Neural progenitor cell (in vitro differentiated cells): Measurements from ENCODE around the gene ITPR3.

Experiments
- EZH2phosphoT487 ChIP-seq: fragments of 200-600 bp; sonication (generic); IDR thresholded peaks from 2 replicates; pipeline ENCODE4 v1.6.1; 2017; ENCODE audit warnings: antibody characterized with exemption
- TF ChIP-seq, protein P1 (sequence below): fragments of 200-600 bp; sonication (generic); IDR thresholded peaks from 2 replicates; pipeline ENCODE4 v1.5.1; 2017; ENCODE audit warnings: antibody characterized with exemption, mild to moderate bottlenecking

DNA sequence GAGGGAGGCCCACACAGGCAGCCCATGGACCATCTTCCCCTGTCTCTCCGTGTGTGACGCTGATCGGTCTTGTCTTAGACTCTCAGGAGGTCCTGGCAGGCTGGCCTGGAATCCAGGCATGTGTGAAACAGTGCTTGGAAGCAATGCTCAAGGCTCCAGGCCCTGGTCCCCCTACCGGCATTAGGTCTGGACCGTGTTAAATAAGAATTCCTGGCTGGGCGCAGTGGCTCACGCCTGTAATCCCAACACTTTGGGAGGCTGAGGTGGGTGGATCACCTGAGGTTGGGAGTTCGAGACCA is 112.5 kb downstream of the ITPR3 start:
- TF ChIP-seq, protein P1, sequence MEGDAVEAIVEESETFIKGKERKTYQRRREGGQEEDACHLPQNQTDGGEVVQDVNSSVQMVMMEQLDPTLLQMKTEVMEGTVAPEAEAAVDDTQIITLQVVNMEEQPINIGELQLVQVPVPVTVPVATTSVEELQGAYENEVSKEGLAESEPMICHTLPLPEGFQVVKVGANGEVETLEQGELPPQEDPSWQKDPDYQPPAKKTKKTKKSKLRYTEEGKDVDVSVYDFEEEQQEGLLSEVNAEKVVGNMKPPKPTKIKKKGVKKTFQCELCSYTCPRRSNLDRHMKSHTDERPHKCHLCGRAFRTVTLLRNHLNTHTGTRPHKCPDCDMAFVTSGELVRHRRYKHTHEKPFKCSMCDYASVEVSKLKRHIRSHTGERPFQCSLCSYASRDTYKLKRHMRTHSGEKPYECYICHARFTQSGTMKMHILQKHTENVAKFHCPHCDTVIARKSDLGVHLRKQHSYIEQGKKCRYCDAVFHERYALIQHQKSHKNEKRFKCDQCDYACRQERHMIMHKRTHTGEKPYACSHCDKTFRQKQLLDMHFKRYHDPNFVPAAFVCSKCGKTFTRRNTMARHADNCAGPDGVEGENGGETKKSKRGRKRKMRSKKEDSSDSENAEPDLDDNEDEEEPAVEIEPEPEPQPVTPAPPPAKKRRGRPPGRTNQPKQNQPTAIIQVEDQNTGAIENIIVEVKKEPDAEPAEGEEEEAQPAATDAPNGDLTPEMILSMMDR = no peak
- no peak for TF ChIP-seq EZH2phosphoT487
